Fibroblast of skin of scalp (primary cell): Measurements from ENCODE around the gene GREB1.

Experiments
- DNase-seq: peaks from one replicate; pipeline ENCODE4 v3.0.0-alpha.2; 2013

GREB1 gene

DNA sequence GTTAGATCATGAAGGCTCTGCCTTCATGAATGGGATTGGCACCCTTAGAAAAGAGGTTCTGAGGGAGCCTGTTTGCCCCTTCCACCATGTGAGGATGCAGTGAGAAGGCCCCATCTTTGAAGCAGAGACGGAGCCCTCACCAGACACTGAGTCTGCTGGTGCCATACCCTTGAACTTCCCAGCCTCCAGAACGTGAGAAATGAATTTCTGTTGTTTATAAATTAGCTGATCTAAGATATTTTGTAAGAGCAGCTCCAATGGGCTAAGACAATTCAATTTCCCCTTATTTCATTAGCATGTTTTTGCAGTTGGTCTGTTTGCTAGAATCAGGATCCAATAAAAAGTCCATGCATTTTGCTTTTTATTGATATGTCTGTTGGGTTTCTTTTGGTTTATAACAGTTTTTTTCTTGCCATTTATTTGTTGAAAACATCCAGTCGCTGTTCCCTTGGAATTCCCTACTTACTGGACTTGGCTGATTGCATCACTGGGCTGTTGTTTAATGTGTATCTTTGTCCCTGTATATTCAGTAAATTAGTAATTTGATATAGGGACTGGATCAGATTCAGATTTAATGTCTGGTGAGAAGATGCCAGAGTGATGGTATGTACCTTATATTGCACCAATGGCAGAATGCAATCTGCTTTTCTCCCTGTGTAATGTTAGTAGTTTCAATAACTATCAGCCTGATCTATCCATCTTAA lies 24.0 kb upstream of the GREB1 start:
- DNase-seq: no peak

DNA sequence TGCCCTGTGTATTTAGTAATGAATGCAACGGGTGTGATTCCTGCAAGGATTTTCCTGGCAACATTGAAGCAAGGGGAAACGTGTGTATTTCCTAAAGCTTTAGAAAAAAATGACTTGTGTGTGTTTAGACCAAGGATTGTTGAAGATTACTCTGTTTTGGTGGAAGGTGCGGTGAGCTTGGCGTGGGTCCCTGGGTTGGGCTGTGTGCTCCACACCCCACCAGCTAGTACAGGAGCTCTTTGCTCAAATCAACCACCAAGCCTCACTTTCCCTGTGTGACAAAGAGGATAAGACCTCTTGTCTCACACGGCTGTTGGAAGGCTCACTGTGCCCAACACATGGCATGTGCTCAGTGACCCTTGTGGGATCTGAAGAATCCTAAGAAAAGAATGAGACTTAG lies 21.4 kb upstream of the GREB1 start:
- DNase-seq: no peak

DNA sequence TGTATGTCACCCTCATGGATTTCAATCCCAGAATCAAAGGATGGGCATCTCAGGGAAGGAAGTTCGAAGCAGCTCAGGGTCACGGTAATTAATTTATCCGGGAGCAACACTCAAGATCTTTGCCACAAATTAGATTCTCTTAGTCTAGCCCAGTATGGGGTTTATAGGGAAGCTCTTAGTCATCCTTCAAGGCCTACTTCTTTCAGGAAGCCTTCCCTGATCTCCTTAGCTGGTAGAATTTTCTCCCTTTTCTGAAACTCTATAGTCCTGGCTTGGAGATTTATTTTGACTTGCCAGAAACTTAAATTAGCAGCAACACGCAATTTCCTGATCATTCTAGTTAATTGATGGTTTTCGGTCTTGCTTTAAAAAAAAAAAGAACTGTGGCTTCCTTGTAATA lies 20.5 kb upstream of the GREB1 start:
- no peak for DNase-seq

DNA sequence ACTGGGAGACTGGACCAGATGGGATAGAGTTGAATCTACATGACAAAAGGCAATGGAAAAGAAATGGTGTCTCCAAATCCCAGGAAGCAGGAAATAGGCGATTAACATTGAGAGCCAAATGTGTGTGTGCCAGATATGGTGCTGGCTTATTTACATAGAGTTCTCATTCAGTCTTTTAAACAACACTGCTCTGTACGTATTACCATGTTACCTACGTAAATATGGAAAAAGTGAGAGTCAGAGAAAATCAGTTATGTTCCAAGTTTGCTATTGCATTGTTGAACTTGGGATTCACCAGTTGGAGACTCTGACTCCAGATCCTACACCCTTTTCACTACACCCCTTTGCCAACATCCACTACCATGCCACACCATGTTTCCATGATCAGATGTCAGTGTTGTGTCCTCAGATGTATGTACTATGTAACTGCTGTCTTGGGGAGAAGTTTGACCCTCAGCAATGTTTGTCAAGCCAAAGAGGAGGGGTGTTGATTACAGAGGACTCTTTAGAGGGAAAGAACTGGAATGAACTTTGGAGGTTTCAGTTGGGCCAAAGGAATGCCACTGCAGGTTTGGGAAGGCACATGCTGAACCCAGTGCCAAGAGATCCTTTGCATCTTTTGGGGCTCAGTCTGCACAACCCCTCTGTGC lies 19.6 kb upstream of the GREB1 start:
- no peak for DNase-seq

GRCh38 chr2:11514904-11515303 lies 18.9 kb upstream of the GREB1 start:
- no peak for DNase-seq

GRCh38 chr2:11515490-11515981 lies 18.3 kb upstream of the GREB1 start:
- no peak for DNase-seq

DNA sequence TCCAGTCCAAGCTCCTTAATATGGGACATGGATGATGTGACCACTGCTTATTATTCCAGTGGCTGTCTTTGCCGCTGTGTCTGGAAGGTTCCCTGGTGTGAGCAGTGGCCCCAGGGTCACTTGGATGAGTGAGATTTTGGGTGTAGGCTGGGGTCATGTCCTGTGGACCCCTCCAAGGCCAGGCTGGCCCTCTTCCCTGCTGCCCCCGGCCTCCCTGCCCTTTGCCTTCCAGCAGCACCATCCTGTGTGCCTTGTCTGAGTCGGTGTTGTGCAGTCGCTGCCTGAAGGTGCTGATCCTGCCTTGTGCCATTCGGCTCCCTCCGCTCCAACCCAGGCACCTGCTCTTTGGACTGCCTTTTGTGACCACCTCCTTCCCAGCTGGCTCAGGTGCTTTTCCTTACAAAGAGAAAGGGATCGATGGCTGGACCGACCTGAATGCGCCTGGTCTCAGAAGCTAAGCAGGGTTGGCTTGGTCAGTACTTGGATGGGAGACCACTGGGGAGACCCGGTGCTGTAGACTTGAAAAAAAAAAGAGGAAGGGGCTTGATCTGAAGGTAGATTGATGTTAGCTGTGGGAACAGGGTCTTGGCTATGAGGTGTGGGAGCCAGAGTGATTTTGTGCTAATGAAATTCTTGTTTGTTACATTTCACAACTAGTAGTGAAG lies 16.7 kb upstream of the GREB1 start:
- DNase-seq: no peak

DNA sequence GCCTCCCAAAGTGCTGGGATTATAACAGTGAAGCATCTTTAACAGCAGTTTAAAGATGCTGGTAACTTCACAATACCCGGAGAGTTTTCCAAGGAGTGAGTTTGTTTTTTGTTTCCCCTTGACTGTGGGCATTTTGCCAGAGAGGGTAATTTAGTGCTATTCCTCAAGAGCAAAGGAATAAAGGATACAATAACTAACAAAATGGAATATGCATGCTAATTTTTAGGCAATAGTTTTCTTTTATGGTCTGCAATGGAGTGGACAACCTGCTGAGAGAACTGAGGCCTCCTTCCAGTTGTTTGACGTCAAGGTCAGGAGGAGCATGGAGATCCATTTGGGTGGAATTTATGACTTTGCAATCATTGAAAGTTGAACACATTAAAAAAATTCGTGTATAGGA lies 15.9 kb upstream of the GREB1 start:
- DNase-seq: no peak

GRCh38 chr2:11520092-11520693 lies 13.7 kb upstream of the GREB1 start:
- DNase-seq: no peak

GRCh38 chr2:11521775-11522174 lies 12.1 kb upstream of the GREB1 start:
- DNase-seq: no peak

DNA sequence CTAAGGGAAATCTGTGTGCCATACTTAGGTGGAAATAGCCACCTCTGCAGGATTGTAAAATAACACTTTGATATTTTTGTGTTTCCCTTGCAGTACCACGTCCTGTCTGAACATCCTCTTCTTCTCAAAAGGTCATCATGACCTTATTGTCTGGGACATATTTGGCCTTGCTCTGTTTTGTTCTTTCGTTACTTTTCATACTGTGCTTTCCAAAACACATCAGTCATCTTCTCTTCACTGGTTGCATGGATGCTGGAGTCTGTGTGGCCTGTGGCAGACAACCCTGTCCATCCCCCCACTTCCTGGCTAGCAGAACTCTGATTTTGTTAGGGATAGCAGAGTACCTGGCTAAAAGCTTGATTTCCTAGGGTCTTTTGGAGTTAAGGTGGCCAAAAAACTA lies 9.4 kb upstream of the GREB1 start:
- DNase-seq: no peak

GRCh38 chr2:11525762-11526161 lies 8.1 kb upstream of the GREB1 start:
- DNase-seq: no peak

DNA sequence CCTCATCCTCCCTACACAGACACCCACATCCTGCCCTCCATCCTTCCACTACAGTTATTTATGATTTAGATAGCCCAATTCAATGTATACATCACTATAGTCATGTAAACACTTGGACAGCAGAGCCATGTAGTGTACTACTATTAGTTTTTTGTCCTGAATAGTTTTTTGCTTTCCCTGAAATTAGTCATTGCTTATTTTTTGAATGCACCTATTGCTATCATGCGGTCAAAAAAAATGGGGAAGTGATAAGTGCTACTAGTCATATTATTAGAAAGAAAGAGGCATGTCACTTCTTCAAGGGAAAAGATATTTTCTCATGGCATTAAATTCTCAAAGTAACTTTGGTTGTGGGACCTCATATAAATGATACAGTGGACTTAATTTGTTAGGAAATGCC lies 6.8 kb upstream of the GREB1 start:
- DNase-seq: no peak

DNA sequence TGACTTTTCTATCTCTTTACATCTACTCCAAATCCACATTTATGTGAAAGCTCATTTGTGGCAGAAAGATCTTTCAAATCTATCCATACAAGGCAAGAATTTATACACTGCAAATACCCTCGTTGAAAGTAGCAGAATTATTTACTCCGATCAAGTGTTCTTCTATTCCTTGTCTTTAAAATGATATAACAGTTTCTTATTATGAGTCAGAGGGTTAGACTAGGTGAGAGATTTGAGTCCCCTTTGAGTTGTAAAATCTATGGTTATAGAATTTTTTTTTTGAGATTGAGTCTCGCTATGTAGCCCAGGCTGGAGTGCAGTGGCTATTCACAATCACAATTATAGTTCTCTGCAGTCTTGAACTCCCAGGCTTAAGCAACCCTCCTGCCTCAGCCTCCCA lies 5.6 kb upstream of the GREB1 start:
- DNase-seq: no peak

DNA sequence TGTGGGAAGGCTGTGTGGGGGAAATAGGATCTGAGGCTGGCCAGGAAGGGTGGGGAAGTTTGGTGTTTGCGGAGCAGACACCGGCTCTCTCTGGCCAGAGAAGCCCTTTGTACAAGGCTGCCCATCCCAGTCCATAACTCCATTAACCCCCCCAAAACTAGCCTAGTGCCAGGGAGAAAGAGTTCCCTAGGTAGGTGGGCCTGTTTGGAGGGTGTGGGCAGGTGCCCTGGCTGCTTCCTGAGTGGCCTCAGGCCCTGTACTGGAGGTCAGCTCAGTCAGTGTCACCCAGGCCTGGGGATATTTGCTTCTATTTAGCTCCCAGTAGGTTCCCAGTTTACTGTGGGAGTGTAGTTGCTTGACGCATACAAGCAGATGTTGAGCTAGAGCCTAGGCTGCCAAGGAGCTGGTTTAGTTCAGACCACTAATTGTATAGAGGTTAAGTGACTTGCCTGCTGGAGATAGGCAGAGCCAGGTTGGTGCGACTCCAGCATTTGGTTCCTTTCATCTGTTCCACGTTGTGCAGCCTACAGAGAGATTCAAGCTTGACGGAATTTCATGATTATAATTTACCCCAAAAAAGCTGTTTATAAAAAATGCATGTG lies 2.9 kb upstream of the GREB1 start:
- DNase-seq: no peak

DNA sequence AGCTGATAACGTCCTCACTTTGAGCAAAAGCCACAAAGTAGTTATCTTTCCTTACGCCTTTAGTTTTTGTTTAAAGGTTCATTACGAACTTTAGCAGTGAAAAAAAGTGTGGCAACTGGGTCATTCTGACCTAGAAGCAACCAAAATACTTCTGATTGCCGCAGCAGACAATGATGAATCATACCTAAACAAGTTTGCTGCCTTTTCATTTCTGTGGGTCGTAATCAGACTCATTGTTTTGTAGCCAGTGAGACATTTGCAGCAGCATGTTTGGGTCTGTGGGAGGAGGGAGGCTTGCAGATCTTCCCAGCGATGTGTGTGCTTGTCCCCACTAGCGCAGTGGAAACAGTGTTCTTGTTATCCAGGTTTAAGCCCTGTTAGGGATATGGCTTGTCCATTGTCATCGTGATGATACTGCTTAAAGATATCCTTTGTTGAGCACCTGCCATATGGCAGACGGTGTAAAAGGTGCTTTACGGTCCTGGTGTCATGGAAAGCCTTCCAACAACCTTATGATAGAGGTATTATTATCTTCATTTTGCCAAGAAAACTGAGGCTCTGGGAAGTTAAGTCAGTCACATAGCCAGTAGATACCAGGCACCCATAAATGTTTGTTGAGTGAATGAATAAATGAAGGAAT lies 1.3 kb upstream of the GREB1 start:
- DNase-seq: peak; percentile 3

DNA sequence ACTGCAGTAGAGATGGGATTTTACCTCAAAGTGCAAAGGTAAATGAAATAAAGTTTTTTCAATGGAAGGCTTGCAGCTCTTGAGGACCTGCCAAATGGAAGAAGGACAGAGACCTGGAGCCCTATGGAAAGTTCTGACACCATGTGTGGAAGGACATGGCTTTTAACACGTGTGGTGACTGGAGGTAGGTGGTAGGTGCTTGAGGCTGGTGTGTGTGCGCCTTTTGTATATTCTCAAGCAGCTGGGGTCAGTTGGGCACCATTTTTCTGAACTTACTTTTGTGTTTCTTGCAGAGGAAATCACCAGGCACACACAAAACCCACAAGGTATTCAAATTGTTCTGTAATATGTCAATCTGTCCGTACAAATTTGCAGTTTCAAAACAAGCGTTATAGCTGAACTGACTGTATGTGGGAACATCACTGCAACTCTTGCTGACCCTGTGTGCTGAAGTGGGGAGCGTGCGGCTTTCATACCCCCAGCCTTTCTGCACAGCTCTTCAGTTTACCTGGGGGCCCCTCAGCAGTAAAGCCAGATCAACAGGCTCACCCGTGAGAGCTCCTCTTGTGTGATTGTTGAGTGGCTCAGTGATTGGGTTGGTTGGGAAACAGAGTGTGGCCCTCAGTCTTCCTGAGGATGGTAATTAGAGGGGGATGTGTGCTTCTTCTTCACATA lies 363 bp downstream of the GREB1 start:
- no peak for DNase-seq

DNA sequence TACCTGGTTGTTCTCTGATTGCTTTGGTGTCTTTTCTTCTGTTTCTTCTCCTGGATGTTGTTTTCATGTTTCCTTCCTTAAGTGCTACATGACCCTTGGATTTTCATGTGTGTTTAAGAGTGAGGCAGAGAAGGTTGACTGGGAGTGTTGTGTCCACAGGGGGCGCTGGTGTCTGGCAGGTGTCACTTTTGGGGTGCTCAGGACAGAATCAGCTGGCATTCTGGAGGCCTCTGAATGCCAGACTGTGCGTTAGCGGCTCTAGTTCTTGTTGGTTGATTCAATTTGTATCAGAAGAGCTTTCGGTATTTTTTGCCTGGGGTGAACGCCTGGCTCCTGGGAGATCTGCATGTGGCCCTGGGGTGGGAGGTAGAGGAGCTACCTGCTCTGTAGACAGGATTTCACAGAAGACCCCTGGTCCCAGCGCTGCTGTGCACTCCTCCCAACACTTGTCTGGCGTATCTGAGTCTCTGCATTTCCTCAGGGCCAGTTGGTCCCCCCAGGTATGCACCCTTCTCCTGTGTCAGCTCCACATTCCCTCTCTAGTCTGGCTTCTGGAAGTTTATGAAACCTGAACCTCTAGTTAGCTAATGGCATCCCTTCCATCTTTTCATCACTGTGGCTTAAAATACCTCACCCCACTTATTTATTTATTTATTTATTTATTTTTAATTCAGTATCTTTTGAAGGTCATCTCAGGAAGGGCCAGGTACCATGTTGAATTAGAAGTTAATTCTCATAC lies 1.1 kb downstream of the GREB1 start:
- DNase-seq: no peak

DNA sequence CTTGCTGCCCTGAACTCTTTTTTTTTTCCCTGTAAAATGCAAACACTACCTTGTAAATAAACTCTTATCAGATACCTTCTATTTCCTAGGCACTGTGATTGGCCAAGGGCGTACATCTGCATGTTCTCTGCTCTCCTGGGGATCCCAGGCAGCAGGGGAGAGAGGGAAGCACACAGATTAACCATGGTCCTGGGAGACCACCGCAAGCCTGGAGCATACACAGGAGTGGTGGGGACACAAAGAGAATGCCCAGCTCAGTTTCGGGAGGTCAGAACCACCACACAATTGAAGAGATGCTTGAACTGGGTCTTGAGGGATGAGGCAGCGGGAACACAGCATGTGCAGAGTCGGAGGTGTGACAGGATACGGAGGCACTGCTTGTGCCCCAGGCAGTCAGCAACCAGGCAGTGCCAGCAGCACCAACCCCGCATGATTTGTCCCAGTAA lies 2.1 kb downstream of the GREB1 start:
- no peak for DNase-seq

- DNase-seq: no peak
These were observed 4.1 kb downstream of the GREB1 start for GRCh38 chr2:11537951-11538350.
